ENCODE results near the gene UBQLN3.
A peak's percentile ranks its signal among the peaks of the same experiment; 100 is the strongest.

The UBQLN3 gene

DNA sequence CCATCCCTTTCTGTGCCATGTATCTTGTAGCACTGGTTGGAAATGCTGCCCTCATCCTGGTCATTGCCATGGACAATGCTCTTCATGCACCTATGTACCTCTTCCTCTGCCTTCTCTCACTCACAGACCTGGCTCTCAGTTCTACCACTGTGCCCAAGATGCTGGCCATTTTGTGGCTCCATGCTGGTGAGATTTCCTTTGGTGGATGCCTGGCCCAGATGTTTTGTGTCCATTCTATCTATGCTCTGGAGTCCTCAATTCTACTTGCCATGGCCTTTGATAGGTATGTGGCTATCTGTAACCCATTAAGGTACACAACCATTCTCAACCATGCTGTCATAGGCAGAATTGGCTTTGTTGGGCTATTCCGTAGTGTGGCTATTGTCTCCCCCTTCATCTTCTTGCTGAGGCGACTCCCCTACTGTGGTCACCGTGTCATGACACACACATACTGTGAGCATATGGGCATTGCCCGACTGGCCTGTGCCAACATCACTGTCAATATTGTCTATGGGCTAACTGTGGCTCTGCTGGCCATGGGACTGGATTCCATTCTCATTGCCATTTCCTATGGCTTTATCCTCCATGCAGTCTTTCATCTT is 20.9 kb downstream of the UBQLN3 start:
- FAIRE-seq (no peak), DNase-seq (ENCODE audit: insufficient read length, low spot score) (no peak)
- TF ChIP-seq, protein P1, sequence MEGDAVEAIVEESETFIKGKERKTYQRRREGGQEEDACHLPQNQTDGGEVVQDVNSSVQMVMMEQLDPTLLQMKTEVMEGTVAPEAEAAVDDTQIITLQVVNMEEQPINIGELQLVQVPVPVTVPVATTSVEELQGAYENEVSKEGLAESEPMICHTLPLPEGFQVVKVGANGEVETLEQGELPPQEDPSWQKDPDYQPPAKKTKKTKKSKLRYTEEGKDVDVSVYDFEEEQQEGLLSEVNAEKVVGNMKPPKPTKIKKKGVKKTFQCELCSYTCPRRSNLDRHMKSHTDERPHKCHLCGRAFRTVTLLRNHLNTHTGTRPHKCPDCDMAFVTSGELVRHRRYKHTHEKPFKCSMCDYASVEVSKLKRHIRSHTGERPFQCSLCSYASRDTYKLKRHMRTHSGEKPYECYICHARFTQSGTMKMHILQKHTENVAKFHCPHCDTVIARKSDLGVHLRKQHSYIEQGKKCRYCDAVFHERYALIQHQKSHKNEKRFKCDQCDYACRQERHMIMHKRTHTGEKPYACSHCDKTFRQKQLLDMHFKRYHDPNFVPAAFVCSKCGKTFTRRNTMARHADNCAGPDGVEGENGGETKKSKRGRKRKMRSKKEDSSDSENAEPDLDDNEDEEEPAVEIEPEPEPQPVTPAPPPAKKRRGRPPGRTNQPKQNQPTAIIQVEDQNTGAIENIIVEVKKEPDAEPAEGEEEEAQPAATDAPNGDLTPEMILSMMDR (IDR thresholded peaks at IDR 0.05; ENCODE audit: insufficient read depth, missing control alignments), result no peak

DNA sequence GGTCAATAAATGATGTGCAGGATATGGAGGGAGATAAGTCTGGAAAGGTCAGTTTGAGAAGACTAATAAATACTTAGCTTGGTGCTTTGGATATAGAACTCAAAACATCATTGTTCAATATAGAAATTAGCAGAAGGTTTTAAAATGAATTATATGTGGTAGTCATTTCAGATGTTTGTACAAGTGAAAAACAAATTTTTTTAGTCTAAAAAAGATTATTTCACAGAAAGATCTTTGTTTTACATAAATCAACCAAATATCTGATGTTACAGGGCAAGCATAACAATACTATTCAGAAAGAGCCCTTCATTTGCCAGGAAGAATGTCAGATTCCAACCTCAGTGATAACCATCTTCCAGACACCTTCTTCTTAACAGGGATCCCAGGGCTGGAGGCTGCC is 21.4 kb downstream of the UBQLN3 start, which contains the start of gene OR52D1:
OR52D1 (plus strand) TSS at position 301 of the 400 bp plus-strand sequence; CDS start at position 323, 22 bp downstream.
- TF ChIP-seq, protein P1 (IDR thresholded peaks at IDR 0.05; ENCODE audit: insufficient read depth, missing control alignments), result no peak
- no peak for FAIRE-seq
- no peak for DNase-seq (ENCODE audit: insufficient read length, low spot score)

DNA sequence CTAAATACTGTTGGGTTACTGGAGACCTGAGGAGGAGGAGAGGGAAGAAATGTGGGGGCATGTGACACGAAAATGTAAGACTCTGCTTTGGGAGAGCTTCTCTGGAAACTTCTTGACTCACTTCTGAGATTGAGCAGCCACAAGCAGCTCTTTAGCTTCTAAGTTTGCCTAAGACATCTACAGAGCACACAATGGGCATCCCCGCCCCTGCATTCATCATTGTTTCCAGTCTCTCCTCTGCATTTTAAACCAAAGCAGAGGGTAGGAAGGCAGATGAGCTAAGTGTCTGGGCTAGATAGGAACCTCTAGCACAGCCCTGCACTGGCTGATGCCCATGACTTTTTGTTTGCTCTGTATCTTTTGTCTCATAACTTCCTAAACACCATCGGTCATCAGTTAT is 23.3 kb downstream of the UBQLN3 start:
- FAIRE-seq, result no peak
- TF ChIP-seq, protein P1 (IDR thresholded peaks at IDR 0.05; ENCODE audit: insufficient read depth, missing control alignments), result no peak
- no peak for DNase-seq (ENCODE audit: insufficient read length, low spot score)

DNA sequence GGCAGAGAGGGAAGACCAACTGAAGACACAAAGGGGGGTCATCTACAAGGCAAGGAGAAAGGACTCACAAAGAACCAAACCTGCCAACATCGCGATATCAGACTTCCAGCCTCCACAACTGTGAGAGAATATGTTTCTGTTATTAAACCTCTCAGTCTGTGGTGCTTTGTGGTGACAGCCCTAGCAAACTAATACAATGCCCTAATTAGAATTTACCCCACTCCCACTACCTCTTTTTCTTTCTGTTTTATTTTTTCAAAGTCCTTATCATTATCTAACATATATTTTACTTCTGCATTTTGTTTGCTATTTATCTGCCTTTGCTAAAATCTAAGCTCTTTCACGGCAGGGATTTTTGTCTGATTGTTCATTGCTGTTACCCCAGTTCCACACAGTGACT is 23.8 kb downstream of the UBQLN3 start:
- TF ChIP-seq, protein P1 (IDR thresholded peaks at IDR 0.05; ENCODE audit: insufficient read depth, missing control alignments), result no peak
- no peak for DNase-seq (ENCODE audit: insufficient read length, low spot score)
- FAIRE-seq, result no peak

DNA sequence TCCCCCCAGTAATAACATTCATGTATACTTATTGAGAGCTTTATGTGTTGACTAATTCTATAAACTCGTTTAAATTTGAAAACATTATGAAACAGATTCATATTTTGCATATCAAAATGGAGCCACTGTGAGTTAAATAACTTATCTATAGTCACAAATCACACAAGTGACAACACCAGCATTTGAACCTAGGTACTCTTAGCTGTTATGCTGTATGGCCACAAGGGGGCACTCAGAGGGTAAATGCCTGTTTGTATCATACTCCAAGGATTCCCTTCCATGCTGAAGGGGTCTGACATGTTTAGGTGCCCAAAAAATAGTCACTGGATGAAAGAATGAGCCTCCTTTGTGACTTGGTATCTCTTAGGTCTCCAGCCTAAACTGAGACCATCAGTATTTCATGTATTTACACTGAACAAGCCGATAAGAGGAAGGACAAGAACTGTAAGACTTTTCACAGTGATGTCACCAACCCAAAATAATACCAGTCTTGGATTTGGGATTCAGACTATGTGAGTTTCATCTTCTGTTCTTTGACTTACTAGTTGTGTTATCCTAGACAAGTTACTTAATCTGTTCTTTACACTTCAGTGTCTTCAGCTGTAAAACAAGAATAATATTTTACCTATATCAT is 33.5 kb downstream of the UBQLN3 start:
- FAIRE-seq (no peak), DNase-seq (ENCODE audit: insufficient read length, low spot score) (no peak)
- TF ChIP-seq, protein P1 (IDR thresholded peaks at IDR 0.05; ENCODE audit: insufficient read depth, missing control alignments), result peak; percentile 54

DNA sequence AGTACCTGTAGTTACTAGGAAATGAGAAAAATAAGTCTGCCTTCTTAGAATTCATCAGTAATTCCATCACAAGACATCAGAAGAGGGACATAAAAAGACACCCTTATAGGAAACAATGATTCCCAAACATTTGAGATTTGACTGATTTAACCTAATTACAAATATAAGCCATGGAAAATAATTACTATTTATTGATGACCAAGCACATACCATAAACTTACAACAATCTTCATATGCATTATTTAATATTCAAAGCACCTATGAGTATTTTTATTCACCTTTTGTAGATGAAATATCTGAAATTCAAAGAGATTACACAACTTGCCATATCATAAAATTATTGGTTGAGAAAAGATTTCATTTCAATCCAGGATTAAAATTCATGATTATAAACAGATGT is 35.8 kb downstream of the UBQLN3 start:
- DNase-seq (ENCODE audit: insufficient read length, low spot score), result no peak
- no peak for FAIRE-seq
- TF ChIP-seq, protein P1 (IDR thresholded peaks at IDR 0.05; ENCODE audit: insufficient read depth, missing control alignments), result no peak

DNA sequence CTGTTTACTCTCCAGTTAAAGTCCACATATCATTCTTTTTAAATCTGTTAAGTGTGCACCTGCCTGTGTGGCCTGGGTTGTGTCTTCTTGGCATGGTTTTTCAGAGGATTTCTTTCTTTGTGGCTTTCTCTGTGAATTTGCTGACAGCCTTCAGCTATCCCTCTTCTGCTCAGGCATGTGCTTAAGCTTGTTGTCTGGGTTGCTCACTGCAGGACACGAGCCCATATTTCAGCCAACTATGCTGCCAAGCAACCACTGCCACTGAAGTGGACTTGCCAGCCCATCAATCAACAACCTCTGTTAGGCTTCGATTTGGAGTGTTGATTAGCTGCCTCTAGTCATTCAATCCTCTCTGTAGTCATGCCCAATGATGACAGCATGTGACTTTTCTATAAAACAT is 42.2 kb downstream of the UBQLN3 start:
- FAIRE-seq (no peak), DNase-seq (ENCODE audit: insufficient read length, low spot score) (no peak)
- TF ChIP-seq, protein P1 (IDR thresholded peaks at IDR 0.05; ENCODE audit: insufficient read depth, missing control alignments), result no peak

Data from D721Med (cell line).